T1000 (cell line): ENCODE measurements around the gene EPS8L2.

Experiments used
- DNase-seq: peaks from one replicate; lab custom pipeline; 2025; ENCODE audit warnings: mixed read lengths; lab: John Stamatoyannopoulos, UW

EPS8L2 gene

GRCh38 chr11:705646-706438 lies at the start of gene EPS8L2:
Gene EPS8L2, plus strand, starts transcription at chr11:706231. Its CDS starts 3,177 bp downstream, at chr11:709408.
- DNase-seq: no peak

GRCh38 chr11:656426-656825 lies 49.6 kb upstream of the EPS8L2 start:
- no peak for DNase-seq

GRCh38 chr11:656866-657265 lies 49.2 kb upstream of the EPS8L2 start:
- DNase-seq: no peak

GRCh38 chr11:657691-658126 lies 48.3 kb upstream of the EPS8L2 start:
- no peak for DNase-seq

GRCh38 chr11:659532-660085 lies 46.4 kb upstream of the EPS8L2 start:
- no peak for DNase-seq

- DNase-seq: no peak
These were observed 45.8 kb upstream of the EPS8L2 start for GRCh38 chr11:660281-660680.

GRCh38 chr11:660681-661444 lies 45.2 kb upstream of the EPS8L2 start:
- no peak for DNase-seq

- DNase-seq: no peak
These were observed 43.2 kb upstream of the EPS8L2 start for GRCh38 chr11:662689-663274.

GRCh38 chr11:665062-665703 lies 40.8 kb upstream of the EPS8L2 start:
- DNase-seq: no peak

- DNase-seq: no peak
These were observed 40.2 kb upstream of the EPS8L2 start for GRCh38 chr11:665704-666281.

- no peak for DNase-seq
These were observed 32.2 kb upstream of the EPS8L2 start for GRCh38 chr11:673866-674265.

GRCh38 chr11:674406-674805 lies 31.6 kb upstream of the EPS8L2 start:
- no peak for DNase-seq

GRCh38 chr11:678297-678696 lies 27.7 kb upstream of the EPS8L2 start:
- no peak for DNase-seq

- DNase-seq: no peak
These were observed 26.5 kb upstream of the EPS8L2 start for GRCh38 chr11:679271-680207.

- DNase-seq: no peak
These were observed 25.6 kb upstream of the EPS8L2 start for GRCh38 chr11:680476-680875.

- DNase-seq: no peak
These were observed 25.1 kb upstream of the EPS8L2 start for GRCh38 chr11:680970-681369.

- no peak for DNase-seq
These were observed 19.4 kb upstream of the EPS8L2 start for GRCh38 chr11:686451-687243.

- DNase-seq: no peak
These were observed 18.3 kb upstream of the EPS8L2 start for GRCh38 chr11:687751-688150.

- DNase-seq: no peak
These were observed 17.4 kb upstream of the EPS8L2 start for GRCh38 chr11:688681-689080.

GRCh38 chr11:689625-690024 lies 16.4 kb upstream of the EPS8L2 start:
- DNase-seq: no peak
